Brain microvascular endothelial cell (primary cell): Measurements from ENCODE around the gene USP2.

Experiments
- DNase-seq: peaks from one replicate; pipeline ENCODE4 v3.0.0-alpha.2; 2020
- H3K27ac ChIP-seq: fragments of 250-450 bp; sonication (Bioruptor Pico); 2 replicates; pipeline ENCODE4 v1.5.1; 2020; ENCODE audit warnings: mild to moderate bottlenecking, moderate library complexity
- H3K27me3 ChIP-seq: fragments of 250-450 bp; sonication (Bioruptor Pico); replicated peaks from 2 replicates; pipeline ENCODE4 v1.5.1; 2020; ENCODE audit warnings: mild to moderate bottlenecking
- H3K36me3 ChIP-seq: fragments of 250-450 bp; sonication (Bioruptor Pico); replicated peaks from 2 replicates; pipeline ENCODE4 v1.5.1; 2020; ENCODE audit warnings: mild to moderate bottlenecking
- H3K4me3 ChIP-seq: 2 replicates; pipeline ENCODE4 v1.5.1; 2011; ENCODE audit warnings: low read depth, mild to moderate bottlenecking, control low read depth, low read length, moderate library complexity
- CTCF ChIP-seq: IDR thresholded peaks from 2 replicates; pipeline ENCODE4 v1.5.1; 2011; ENCODE audit warnings: low read depth, mild to moderate bottlenecking, moderate library complexity, low read length, control low read depth, inconsistent platforms; ENCODE audit errors: missing control alignments
- in situ Hi-C: cut with HindIII; loops from 2 replicates; pipeline ENCODE4 v1.10.0; 2017; ENCODE audit warnings: low sequenced_read_pairs, low pct_ligation_motif_present

Gene USP2

DNA sequence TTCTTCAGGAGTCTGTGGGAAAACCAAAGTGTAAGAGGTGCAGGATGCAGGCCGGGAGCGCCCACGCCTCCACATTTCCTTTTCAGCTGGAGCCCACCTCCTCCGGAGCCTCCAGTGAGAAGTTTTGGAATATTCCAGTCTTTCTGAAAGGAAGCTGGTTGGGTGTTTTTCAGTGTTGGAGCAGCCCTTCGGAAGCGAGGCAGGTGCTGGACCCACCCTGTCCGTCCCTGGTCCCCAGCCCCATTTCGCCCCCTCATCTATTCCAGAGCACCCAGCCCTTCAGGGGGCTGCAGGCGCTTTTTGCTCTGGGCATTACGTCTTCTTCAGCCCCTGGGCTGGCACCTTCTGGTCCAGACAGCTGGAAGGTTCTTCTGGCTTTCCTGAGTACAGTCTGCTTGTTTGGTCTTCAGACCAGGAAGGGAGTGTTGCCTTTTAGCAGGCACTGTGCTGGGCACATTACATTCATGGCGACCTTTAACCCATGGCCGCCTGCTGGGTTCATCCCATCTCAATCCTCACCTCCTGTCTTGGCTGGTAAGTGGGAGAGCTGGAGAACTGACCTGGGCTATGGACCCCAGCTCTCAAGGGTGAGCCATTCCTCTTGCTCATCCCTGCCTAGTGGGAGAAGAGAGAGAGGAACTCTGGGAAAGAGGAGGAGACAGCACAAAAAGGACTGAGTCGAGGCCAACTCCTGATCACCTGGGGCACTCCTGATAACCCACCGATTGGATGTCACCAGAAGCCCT lies 42.2 kb upstream of the USP2 start:
- peaks cover 8% of the 10 kb centered on the region for H3K27me3 ChIP-seq
- in situ Hi-C loops = no loop called here
- no peak for TF ChIP-seq CTCF

DNA sequence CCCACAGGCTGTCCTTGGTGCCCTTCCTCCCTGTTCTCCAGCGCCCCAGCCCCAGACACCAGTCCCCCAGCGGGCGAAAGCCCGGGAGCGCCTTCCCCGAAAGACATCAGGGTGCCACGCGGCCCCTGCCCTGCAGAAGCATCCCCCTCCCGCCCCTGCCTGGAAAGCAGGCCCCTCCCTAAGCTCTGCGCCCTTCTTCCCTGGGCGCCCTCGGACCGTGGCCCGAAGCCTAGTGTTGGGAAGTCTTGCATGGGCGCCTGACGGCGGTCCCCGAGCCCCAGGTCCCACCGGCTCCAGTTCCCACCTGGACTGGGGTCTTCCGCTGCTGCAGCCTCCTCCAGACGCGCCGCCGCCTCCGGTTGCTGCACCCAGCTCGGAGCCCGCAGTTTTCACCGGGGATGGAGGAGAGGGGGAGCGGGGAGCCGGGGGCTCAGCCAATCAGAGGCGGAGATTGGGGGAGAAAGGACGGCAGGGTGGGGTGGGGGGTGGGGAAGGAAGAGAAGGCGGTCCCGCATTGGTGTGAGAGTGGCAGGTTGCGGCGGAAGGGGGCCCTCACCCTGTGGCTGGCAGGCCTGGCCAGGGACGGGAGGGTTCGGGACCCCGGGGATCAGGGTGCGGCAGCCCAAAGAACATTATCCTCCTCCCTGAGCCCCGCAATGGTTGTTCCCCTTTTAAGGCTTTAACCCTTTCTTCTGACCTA lies 41.5 kb upstream of the USP2 start, which contains the start of gene THY1:
Gene THY1, minus strand, starts transcription at position 364 of the 700 bp plus-strand sequence. CDS start 2,267 bp downstream, outside the sequence.
- TF ChIP-seq CTCF = no peak
- H3K4me3 ChIP-seq = peak within 1 kb of the TSS; percentile 61
- peaks cover 8% of the 10 kb centered on the region for H3K27me3 ChIP-seq
- H3K27ac ChIP-seq = no peak within 1 kb of the TSS
- in situ Hi-C loops = no loop called here
- no peak for DNase-seq
- H3K36me3 ChIP-seq = no peaks in the 10 kb centered on the region

More for the DNA sequence above, 42.2 kb upstream of the USP2 start:
- no peak overlapping the region for H3K4me3 ChIP-seq
- DNase-seq = no peak
- H3K27ac ChIP-seq = no peak overlapping the region
- H3K36me3 ChIP-seq = no peaks in the 10 kb centered on the region

DNA sequence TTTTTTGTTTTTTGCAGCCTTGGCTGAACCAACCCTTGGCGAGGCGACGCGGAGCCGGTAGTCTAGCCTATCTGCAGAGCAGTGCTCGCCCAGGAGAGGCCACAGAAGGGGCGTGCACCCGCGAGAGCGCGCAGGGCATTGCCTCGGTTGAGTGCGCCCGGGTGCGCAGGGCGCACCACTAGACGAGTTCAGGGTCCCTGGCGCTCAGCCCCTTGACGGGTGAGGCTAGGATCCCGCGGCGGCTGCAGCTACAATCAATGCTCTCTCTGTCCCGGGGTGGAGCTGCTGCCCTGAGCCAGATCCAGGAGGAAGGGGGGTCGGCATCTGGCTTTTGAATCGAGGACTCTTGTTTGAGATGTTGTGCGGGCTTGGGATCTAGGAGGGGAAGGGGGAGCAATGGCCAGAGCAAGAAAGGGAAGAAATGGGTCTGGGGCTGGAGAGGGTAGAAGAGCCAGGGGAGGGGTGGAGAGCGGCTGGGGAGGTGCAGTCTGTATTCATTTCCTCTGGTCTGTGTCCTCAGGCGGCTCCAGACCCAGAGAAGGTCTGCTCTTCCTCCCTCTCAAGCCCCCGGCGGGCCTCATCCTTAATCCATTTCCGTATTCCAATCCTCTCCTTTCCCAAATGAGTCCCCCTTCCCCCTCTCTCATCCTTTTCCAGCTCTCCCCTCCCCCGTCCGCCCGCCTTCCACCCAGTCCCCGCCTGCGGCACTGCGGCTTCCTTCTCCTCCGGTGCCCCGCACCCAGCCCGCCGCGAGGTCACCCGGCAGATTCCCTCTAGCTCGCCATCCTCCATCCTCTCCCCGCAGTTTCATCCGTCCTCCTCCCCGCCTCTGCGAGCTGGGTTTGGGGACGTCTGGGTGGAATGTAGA lies 40.7 kb upstream of the USP2 start:
- H3K27ac ChIP-seq = no peak overlapping the region
- H3K4me3 ChIP-seq = peak overlapping the region; percentile 61
- H3K27me3 ChIP-seq = peaks cover 8% of the 10 kb centered on the region
- H3K36me3 ChIP-seq = no peaks in the 10 kb centered on the region
- in situ Hi-C loops = no loop called here
- no peak for TF ChIP-seq CTCF
- no peak for DNase-seq

DNA sequence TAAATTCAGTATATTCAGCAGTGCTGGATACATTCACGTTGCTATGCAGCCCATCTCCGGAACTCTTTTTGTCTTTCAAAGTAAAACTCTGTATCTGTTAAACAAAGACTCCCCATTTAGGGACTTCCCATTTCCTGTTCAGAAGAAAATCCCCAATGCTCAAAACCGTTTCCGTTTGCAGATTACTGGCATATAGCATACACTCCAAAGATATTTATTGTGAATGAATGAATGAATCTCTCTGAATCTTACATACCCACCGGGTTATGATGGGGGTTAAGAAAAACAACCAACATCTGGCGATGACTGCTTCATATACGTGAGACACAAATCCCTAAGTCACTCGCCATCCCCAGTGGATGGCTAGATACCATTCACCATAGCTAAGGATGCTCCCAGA lies 39.9 kb upstream of the USP2 start:
- H3K36me3 ChIP-seq = no peaks in the 10 kb centered on the region
- no peak overlapping the region for H3K27ac ChIP-seq
- TF ChIP-seq CTCF = no peak
- in situ Hi-C loops = no loop called here
- peak overlapping the region; percentile 61 for H3K4me3 ChIP-seq
- no peak for DNase-seq
- H3K27me3 ChIP-seq = peaks cover 8% of the 10 kb centered on the region

- no peak for TF ChIP-seq CTCF
These were observed 39.1 kb upstream of the USP2 start for GRCh38 chr11:119420631-119421030.

More at GRCh38 chr11:119420631-119421030, 39.1 kb upstream of the USP2 start:
- Histone ChIP-seq H3K4me3 (no peak overlapping the region), H3K36me3 (no peaks in the 10 kb centered on the region), H3K27ac (no peak overlapping the region), H3K27me3 (peaks cover 8% of the 10 kb centered on the region)
- no peak for DNase-seq
- in situ Hi-C loops = no loop called here
